NB4 (cell line): ENCODE data around the gene SMIM23.

Experiments
- DNase-seq: peaks from one replicate; pipeline ENCODE4 v3.0.0; 2010; ENCODE audit warnings: low read depth
- H3K4me3 ChIP-seq: one replicate; pipeline ENCODE4 v1.5.1; 2011; ENCODE audit warnings: mild to moderate bottlenecking, low read depth, low read length, moderate library complexity
- CTCF ChIP-seq: IDR thresholded peaks from one replicate; pipeline ENCODE4 v1.5.1; 2012; ENCODE audit warnings: low read depth, low read length
- MAX ChIP-seq: IDR thresholded peaks from 2 replicates; pipeline ENCODE4 v1.6.1; 2011; ENCODE audit warnings: low read depth, low read length
- MYC ChIP-seq: IDR thresholded peaks from 2 replicates; pipeline ENCODE4 v1.6.1; 2011; ENCODE audit warnings: low read depth, low read length
- POLR2A ChIP-seq: IDR thresholded peaks from 2 replicates; pipeline ENCODE4 v1.6.1; 2011; ENCODE audit warnings: mild to moderate bottlenecking; ENCODE audit not compliant: insufficient read length; ENCODE audit errors: extremely low read depth

SMIM23 gene

GRCh38 chr5:171744264-171744663 is 41.4 kb upstream of the SMIM23 start:
- DNase-seq = no peak
- H3K4me3 ChIP-seq = no peak overlapping the region
- TF ChIP-seq MYC = no peak
- TF ChIP-seq CTCF = no peak
- no peak for TF ChIP-seq POLR2A
- no peak for TF ChIP-seq MAX

GRCh38 chr5:171744882-171745281 is 40.7 kb upstream of the SMIM23 start:
- no peak for DNase-seq
- TF ChIP-seq POLR2A (no peak), MYC (no peak), CTCF (no peak), MAX (no peak)
- no peak overlapping the region for H3K4me3 ChIP-seq

- TF ChIP-seq POLR2A = no peak
- TF ChIP-seq CTCF = no peak
- TF ChIP-seq MAX = no peak
- no peak overlapping the region for H3K4me3 ChIP-seq
- DNase-seq = no peak
These were observed 40.0 kb upstream of the SMIM23 start for GRCh38 chr5:171745602-171746001.

GRCh38 chr5:171747061-171747859 is 38.4 kb upstream of the SMIM23 start:
- no peak for TF ChIP-seq POLR2A
- no peak for TF ChIP-seq CTCF
- no peak for DNase-seq
- no peak overlapping the region for H3K4me3 ChIP-seq

- TF ChIP-seq CTCF (no peak), POLR2A (no peak), MAX (no peak), MYC (no peak)
- no peak overlapping the region for H3K4me3 ChIP-seq
- no peak for DNase-seq
These were observed 36.9 kb upstream of the SMIM23 start for GRCh38 chr5:171748720-171749119.

- H3K4me3 ChIP-seq = no peak overlapping the region
- no peak for TF ChIP-seq CTCF
- no peak for TF ChIP-seq MYC
- TF ChIP-seq POLR2A = no peak
- TF ChIP-seq MAX = no peak
- DNase-seq = no peak
These were observed 36.3 kb upstream of the SMIM23 start for GRCh38 chr5:171749365-171749764.
